Parathyroid adenoma (tissue), 2 donors: Measurements from ENCODE around the gene LDLRAD2.
"Not testable (repeated sequence)": the region's sequence is repeated elsewhere in the genome, so short reads cannot be mapped to it uniquely, and the experiment has no call there.

ENCODE experiments used
- H2AFZ ChIP-seq: fragments of 300-600 bp; sonication (generic); one replicate; pipeline ENCODE4 v1.7.0; 2017; ENCODE audit warnings: antibody characterized with exemption, mild to moderate bottlenecking
- H3K27ac ChIP-seq: fragments of 300-600 bp; sonication (generic); one replicate; pipeline ENCODE4 v1.7.0; 2017
- H3K27me3 ChIP-seq: fragments of 300-600 bp; sonication (generic); one replicate; pipeline ENCODE4 v1.7.0; 2017; ENCODE audit warnings: low read length; ENCODE audit not compliant: control insufficient read depth, insufficient read depth
- H3K36me3 ChIP-seq: fragments of 300-600 bp; sonication (generic); one replicate; pipeline ENCODE4 v1.7.0; 2017; ENCODE audit warnings: low read length; ENCODE audit not compliant: control insufficient read depth, insufficient read depth
- H3K4me1 ChIP-seq: fragments of 300-600 bp; sonication (generic); one replicate; pipeline ENCODE4 v1.7.0; 2017; ENCODE audit warnings: control low read depth
- H3K4me2 ChIP-seq: fragments of 300-600 bp; sonication (generic); one replicate; pipeline ENCODE4 v1.7.0; 2017; ENCODE audit warnings: low read length
- H3K4me3 ChIP-seq: fragments of 300-600 bp; sonication (generic); one replicate; pipeline ENCODE4 v1.7.0; 2017; ENCODE audit warnings: low read depth, low read length
- H3K79me2 ChIP-seq: fragments of 300-600 bp; sonication (generic); one replicate; pipeline ENCODE4 v1.7.0; 2017; ENCODE audit warnings: control low read depth
- H3K9ac ChIP-seq: fragments of 300-600 bp; sonication (generic); one replicate; pipeline ENCODE4 v1.7.0; 2017; ENCODE audit warnings: mild to moderate bottlenecking
- H3K9me3 ChIP-seq: fragments of 300-600 bp; sonication (generic); one replicate; pipeline ENCODE4 v1.7.0; 2017; ENCODE audit warnings: low read length; ENCODE audit not compliant: control insufficient read depth
- CTCF ChIP-seq: fragments of 300-600 bp; sonication (generic); IDR thresholded peaks from one replicate; pipeline ENCODE4 v1.7.0; 2017; ENCODE audit warnings: antibody characterized with exemption, mild to moderate bottlenecking
- donor health status: primary hyperparathyroidism.

The LDLRAD2 gene

GRCh38 chr1:21774835-21775549, 37.1 kb upstream of the LDLRAD2 start:
- H3K9me3 ChIP-seq = no peaks in the 10 kb centered on the region
- H3K36me3 ChIP-seq = no peaks in the 10 kb centered on the region
- H2AFZ ChIP-seq = no peak overlapping the region
- no peaks in the 10 kb centered on the region for H3K4me1 ChIP-seq
- no peaks in the 10 kb centered on the region for H3K27me3 ChIP-seq
- TF ChIP-seq CTCF = no peak
- H3K79me2 ChIP-seq = peaks cover 30% of the 10 kb centered on the region
- H3K4me2 ChIP-seq = no peak overlapping the region
- H3K9ac ChIP-seq = no peak overlapping the region
- H3K4me3 ChIP-seq = no peak overlapping the region
- H3K27ac ChIP-seq = no peak overlapping the region

GRCh38 chr1:21775550-21775914, 36.5 kb upstream of the LDLRAD2 start:
- no peak overlapping the region for H2AFZ ChIP-seq
- H3K79me2 ChIP-seq = peaks cover 33% of the 10 kb centered on the region
- no peaks in the 10 kb centered on the region for H3K36me3 ChIP-seq
- no peak for TF ChIP-seq CTCF
- H3K9ac ChIP-seq = no peak overlapping the region
- no peak overlapping the region for H3K27ac ChIP-seq
- H3K4me1 ChIP-seq = no peaks in the 10 kb centered on the region
- H3K4me2 ChIP-seq = no peak overlapping the region
- H3K9me3 ChIP-seq = no peaks in the 10 kb centered on the region
- no peak overlapping the region for H3K4me3 ChIP-seq
- no peaks in the 10 kb centered on the region for H3K27me3 ChIP-seq

GRCh38 chr1:21775985-21776562, 36.0 kb upstream of the LDLRAD2 start:
- no peak for TF ChIP-seq CTCF
- H3K9ac ChIP-seq = no peak overlapping the region
- H3K4me2 ChIP-seq = no peak overlapping the region
- no peak overlapping the region for H2AFZ ChIP-seq
- H3K4me3 ChIP-seq = no peak overlapping the region
- H3K4me1 ChIP-seq = no peaks in the 10 kb centered on the region
- no peaks in the 10 kb centered on the region for H3K27me3 ChIP-seq
- H3K36me3 ChIP-seq = no peaks in the 10 kb centered on the region
- no peaks in the 10 kb centered on the region for H3K9me3 ChIP-seq
- peaks cover 33% of the 10 kb centered on the region for H3K79me2 ChIP-seq
- no peak overlapping the region for H3K27ac ChIP-seq

GRCh38 chr1:21776925-21777324, 35.1 kb upstream of the LDLRAD2 start:
- H3K4me3 ChIP-seq, H3K4me2 ChIP-seq, H3K27ac ChIP-seq, H3K4me1 ChIP-seq, H2AFZ ChIP-seq, H3K9me3 ChIP-seq, H3K9ac ChIP-seq, H3K36me3 ChIP-seq, H3K27me3 ChIP-seq: not testable (repeated sequence)
- peaks cover 41% of the 10 kb centered on the region for H3K79me2 ChIP-seq

- TF ChIP-seq CTCF = no peak
- no peaks in the 10 kb centered on the region for H3K9me3 ChIP-seq
Observed at GRCh38 chr1:21778405-21778727, 33.7 kb upstream of the LDLRAD2 start.

More at GRCh38 chr1:21778405-21778727, 33.7 kb upstream of the LDLRAD2 start:
- Histone ChIP-seq H3K79me2 (peaks cover 38% of the 10 kb centered on the region), H3K27me3 (no peaks in the 10 kb centered on the region), H3K36me3 (no peaks in the 10 kb centered on the region), H3K4me3 (no peak overlapping the region), H3K9ac (no peak overlapping the region), H3K4me1 (no peaks in the 10 kb centered on the region), H3K27ac (no peak overlapping the region), H2AFZ (no peak overlapping the region), H3K4me2 (no peak overlapping the region)
